ENCODE results near the gene BAIAP2.

DNA sequence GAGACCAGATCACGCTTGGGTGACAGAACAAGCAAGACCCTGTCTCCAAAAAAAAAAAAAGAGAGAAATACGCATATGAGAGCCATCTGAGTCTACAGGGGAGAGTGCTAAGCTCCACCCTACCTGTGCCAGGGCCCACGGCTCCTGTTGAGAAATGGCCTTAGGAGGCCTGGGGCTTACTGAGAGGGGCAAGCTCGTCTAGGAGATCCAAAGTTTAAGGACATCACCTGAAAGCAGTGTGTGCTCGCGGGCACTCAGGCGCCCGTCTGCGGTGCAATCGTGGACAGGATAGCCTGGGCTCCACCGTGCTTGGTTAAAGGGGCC, 14.5 kb upstream of the BAIAP2 start:
- no peak for TF ChIP-seq POLR2A (IDR thresholded peaks at IDR 0.05)
- TF ChIP-seq, protein P1, sequence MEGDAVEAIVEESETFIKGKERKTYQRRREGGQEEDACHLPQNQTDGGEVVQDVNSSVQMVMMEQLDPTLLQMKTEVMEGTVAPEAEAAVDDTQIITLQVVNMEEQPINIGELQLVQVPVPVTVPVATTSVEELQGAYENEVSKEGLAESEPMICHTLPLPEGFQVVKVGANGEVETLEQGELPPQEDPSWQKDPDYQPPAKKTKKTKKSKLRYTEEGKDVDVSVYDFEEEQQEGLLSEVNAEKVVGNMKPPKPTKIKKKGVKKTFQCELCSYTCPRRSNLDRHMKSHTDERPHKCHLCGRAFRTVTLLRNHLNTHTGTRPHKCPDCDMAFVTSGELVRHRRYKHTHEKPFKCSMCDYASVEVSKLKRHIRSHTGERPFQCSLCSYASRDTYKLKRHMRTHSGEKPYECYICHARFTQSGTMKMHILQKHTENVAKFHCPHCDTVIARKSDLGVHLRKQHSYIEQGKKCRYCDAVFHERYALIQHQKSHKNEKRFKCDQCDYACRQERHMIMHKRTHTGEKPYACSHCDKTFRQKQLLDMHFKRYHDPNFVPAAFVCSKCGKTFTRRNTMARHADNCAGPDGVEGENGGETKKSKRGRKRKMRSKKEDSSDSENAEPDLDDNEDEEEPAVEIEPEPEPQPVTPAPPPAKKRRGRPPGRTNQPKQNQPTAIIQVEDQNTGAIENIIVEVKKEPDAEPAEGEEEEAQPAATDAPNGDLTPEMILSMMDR (IDR thresholded peaks at IDR 0.05 in 8 of 11, conservative IDR thresholded peaks at IDR 0.05 in 3 of 11): no peak
